ENCODE measurements around the gene DDX24. TPM values are rescaled to one million over a fixed set of nuclear protein-coding genes. Genes with fewer than 3 reads are reported as not detected.

DDX24 gene
- polyA plus RNA-seq, 3 donors = 51.2 to 68.0 (median 53.8) TPM

GRCh38 chr14:94004015-94004414 lies 77.0 kb downstream of the DDX24 start:
- H3K36me3 ChIP-seq (replicated peaks in 1 of 2; ENCODE audit: control insufficient read depth in 1 of 2, insufficient read depth in 2 of 2, low read length in 2 of 2) = no peaks in the 10 kb centered on the region
- H3K4me1 Mint-ChIP-seq = peaks cover 4% of the 10 kb centered on the region

GRCh38 chr14:94003397-94003796 lies 77.6 kb downstream of the DDX24 start:
- H3K4me2 ChIP-seq (replicated peaks; ENCODE audit: extremely low read depth, low read length, poor library complexity, severe bottlenecking) = no peak overlapping the region
- H3K27ac Mint-ChIP-seq = no peak overlapping the region
- 93% methylated on average over 4 of the region's 4 CpGs for WGBS (ENCODE audit: insufficient coverage)
- intact Hi-C loops (cut with micrococcal nuclease) = no loop called here
- H3K36me3 Mint-ChIP-seq = no peaks in the 10 kb centered on the region
- H3K36me3 ChIP-seq (replicated peaks in 1 of 2; ENCODE audit: control insufficient read depth in 1 of 2, insufficient read depth in 2 of 2, low read length in 2 of 2) = no peaks in the 10 kb centered on the region
- H3K9ac ChIP-seq (ENCODE audit: insufficient read depth, low read length, poor library complexity, severe bottlenecking) = no peak overlapping the region
- no peak for DNase-seq
- H2AFZ ChIP-seq (ENCODE audit: insufficient read depth, low read depth, low read length, poor library complexity, severe bottlenecking) = no peak overlapping the region
- no peak overlapping the region for H3K27ac ChIP-seq (ENCODE audit: low read depth in 1 of 2, low read length in 2 of 2)
- H3K27me3 ChIP-seq (ENCODE audit: control insufficient read depth in 2 of 2, insufficient read depth in 2 of 2, low read length in 2 of 2) = no peaks in the 10 kb centered on the region
- H3K4me3 ChIP-seq (replicated peaks in 1 of 3; ENCODE audit: low read depth in 2 of 3, low read length in 3 of 3) = no peak overlapping the region
- H3K79me2 ChIP-seq (ENCODE audit: insufficient read depth, low read length) = no peaks in the 10 kb centered on the region
- no peaks in the 10 kb centered on the region for H4K20me1 ChIP-seq (ENCODE audit: insufficient read depth, low read length)
- H3K27me3 Mint-ChIP-seq (ENCODE audit: low read depth in 3 of 3) = peaks cover 5 to 9% (median 9%) of the 10 kb centered on the region in 3 donors
- H3K9me3 Mint-ChIP-seq = no peaks in the 10 kb centered on the region
- no peak overlapping the region for H3K4me3 Mint-ChIP-seq
- H3K4me1 ChIP-seq (ENCODE audit: control insufficient read depth in 1 of 2, insufficient read depth in 2 of 2, low read length in 2 of 2) = no peaks in the 10 kb centered on the region
- no peak for TF ChIP-seq CTCF (IDR thresholded peaks at IDR 0.05)
- H3K9me3 ChIP-seq (replicated peaks in 1 of 2; ENCODE audit: control insufficient read depth in 1 of 2, insufficient read depth in 1 of 2, low read length in 2 of 2) = no peaks in the 10 kb centered on the region
- peaks cover 4% of the 10 kb centered on the region for H3K4me1 Mint-ChIP-seq

More at GRCh38 chr14:94004015-94004414, 77.0 kb downstream of the DDX24 start:
- intact Hi-C loops (cut with micrococcal nuclease) = no loop called here
- no peaks in the 10 kb centered on the region for H4K20me1 ChIP-seq (ENCODE audit: insufficient read depth, low read length)
- H3K27me3 ChIP-seq (ENCODE audit: control insufficient read depth in 2 of 2, insufficient read depth in 2 of 2, low read length in 2 of 2) = no peaks in the 10 kb centered on the region
- H3K9ac ChIP-seq (ENCODE audit: insufficient read depth, low read length, poor library complexity, severe bottlenecking) = no peak overlapping the region
- Mint-ChIP-seq H3K9me3 (no peaks in the 10 kb centered on the region), H3K27me3 (ENCODE audit: low read depth in 3 of 3) (peaks cover 5 to 9% (median 8%) of the 10 kb centered on the region in 3 donors), H3K4me3 (no peak overlapping the region), H3K27ac (peak overlapping the region in 2 of 7 donors; percentile 33 to 44), H3K36me3 (no peaks in the 10 kb centered on the region)
- H3K9me3 ChIP-seq (replicated peaks in 1 of 2; ENCODE audit: control insufficient read depth in 1 of 2, insufficient read depth in 1 of 2, low read length in 2 of 2) = no peaks in the 10 kb centered on the region
- no peaks in the 10 kb centered on the region for H3K4me1 ChIP-seq (ENCODE audit: control insufficient read depth in 1 of 2, insufficient read depth in 2 of 2, low read length in 2 of 2)
- H3K4me2 ChIP-seq (replicated peaks; ENCODE audit: extremely low read depth, low read length, poor library complexity, severe bottlenecking) = no peak overlapping the region
- no peak for TF ChIP-seq CTCF (IDR thresholded peaks at IDR 0.05)
- DNase-seq = no peak
- H2AFZ ChIP-seq (ENCODE audit: insufficient read depth, low read depth, low read length, poor library complexity, severe bottlenecking) = no peak overlapping the region
- H3K79me2 ChIP-seq (ENCODE audit: insufficient read depth, low read length) = no peaks in the 10 kb centered on the region
- H3K4me3 ChIP-seq (replicated peaks in 1 of 3; ENCODE audit: low read depth in 2 of 3, low read length in 3 of 3) = no peak overlapping the region
- 95% methylated on average over 8 of the region's 8 CpGs for WGBS (ENCODE audit: insufficient coverage)
- H3K27ac ChIP-seq (ENCODE audit: low read depth in 1 of 2, low read length in 2 of 2) = no peak overlapping the region

Data from CD14-positive monocyte (primary cell).